IMR-90 (cell line): ENCODE results near the gene OR6S1. TPM values are rescaled to one million over a fixed set of nuclear protein-coding genes. Genes with fewer than 3 reads are reported as not detected.

Experiments
- ATAC-seq: fragments of 200-7000 bp; cut with Tn5 transposase; 2 replicates; pipeline ENCODE4 v1.9.1; 2020; ENCODE audit warnings: low read depth, mild to moderate bottlenecking, moderate library complexity
- BruUV-seq: library from RNA; stranded (reverse); fragments of 400-500 nt; replicated peaks from 2 replicates; lab custom pipeline; 2021; lab: Mats Ljungman, UMichigan
- CTCF ChIA-PET: fragments of 300-600 bp; formaldehyde crosslinking; extraction: SDS; loops from one replicate; lab custom pipeline; 2021; ENCODE audit warnings: antibody characterized with exemption; lab: Yijun Ruan, JAX
- POLR2A ChIA-PET: fragments of 300-600 bp; sonication (Branson Sonifier 250); formaldehyde crosslinking; loops from one replicate; lab custom pipeline; 2022; ENCODE audit warnings: antibody characterized with exemption; ENCODE audit not compliant: unreplicated experiment; lab: Charles Lee
- DNase-seq: peaks from one replicate; pipeline ENCODE4 v3.0.0; 2013
- H2AFZ ChIP-seq: replicated peaks from 2 replicates; pipeline ENCODE3; 2013; ENCODE audit warnings: low read length, mild to moderate bottlenecking; ENCODE audit not compliant: poor library complexity
- H2AK5ac ChIP-seq: 2 replicates; pipeline ENCODE4 v1.6.1; 2013; ENCODE audit warnings: low read depth, low read length, inconsistent platforms
- H2AK9ac ChIP-seq: replicated peaks from 2 replicates; pipeline ENCODE3; 2013; ENCODE audit warnings: mild to moderate bottlenecking, low read depth, low read length, moderate library complexity; ENCODE audit not compliant: poor library complexity
- H2BK120ac ChIP-seq: 2 replicates; pipeline ENCODE4 v1.6.1; 2013; ENCODE audit warnings: low read depth, low read length, inconsistent platforms
- H2BK15ac ChIP-seq: 3 replicates; pipeline ENCODE4 v1.6.1; 2013; ENCODE audit warnings: low read depth, low read length, inconsistent platforms
- H2BK20ac ChIP-seq: 2 replicates; pipeline ENCODE4 v1.6.1; 2013; ENCODE audit warnings: low read depth, mild to moderate bottlenecking, inconsistent platforms, low read length, moderate library complexity
- H2BK5ac ChIP-seq: 2 replicates; pipeline ENCODE4 v1.6.1; 2013; ENCODE audit warnings: mild to moderate bottlenecking, low read depth, low read length, inconsistent platforms; ENCODE audit not compliant: poor library complexity, severe bottlenecking
- H3K14ac ChIP-seq: replicated peaks from 2 replicates; pipeline ENCODE4 v1.6.1; 2013; ENCODE audit warnings: low read depth, low read length, inconsistent platforms
- H3K18ac ChIP-seq: 2 replicates; pipeline ENCODE4 v1.6.1; 2013; ENCODE audit warnings: low read depth, low read length, control low read depth
- H3K23ac ChIP-seq: 2 replicates; pipeline ENCODE4 v1.6.1; 2013; ENCODE audit warnings: low read depth, low read length, inconsistent platforms
- H3K27ac ChIP-seq: 2 replicates; pipeline ENCODE4 v1.5.1; 2013; ENCODE audit warnings: mild to moderate bottlenecking, control low read depth, low read length; ENCODE audit not compliant: insufficient read depth
- H3K27me3 ChIP-seq: 2 replicates; pipeline ENCODE4 v1.6.1; 2013; ENCODE audit warnings: low read length; ENCODE audit not compliant: control insufficient read depth, insufficient read depth
- H3K36me3 ChIP-seq: 2 replicates; pipeline ENCODE4 v1.6.1; 2013; ENCODE audit warnings: low read length, mixed read lengths; ENCODE audit not compliant: control insufficient read depth, insufficient read depth
- H3K4ac ChIP-seq: 2 replicates; pipeline ENCODE4 v1.6.1; 2013; ENCODE audit warnings: low read depth, low read length, inconsistent platforms
- H3K4me1 ChIP-seq: 2 replicates; pipeline ENCODE4 v1.6.1; 2013; ENCODE audit warnings: low read length, mixed read lengths; ENCODE audit not compliant: control insufficient read depth, insufficient read depth
- H3K4me2 ChIP-seq: 2 replicates; pipeline ENCODE4 v1.6.1; 2013; ENCODE audit warnings: low read depth, mild to moderate bottlenecking, control low read depth, low read length, moderate library complexity
- H3K4me3 ChIP-seq: 2 replicates; pipeline ENCODE4 v1.5.1; 2013; ENCODE audit warnings: low read depth, mild to moderate bottlenecking, control low read depth, low read length, moderate library complexity; ENCODE audit not compliant: insufficient read depth
- H3K56ac ChIP-seq: 2 replicates; pipeline ENCODE4 v1.6.1; 2013; ENCODE audit warnings: low read length, inconsistent platforms; ENCODE audit not compliant: insufficient read depth; ENCODE audit errors: extremely low read depth
- H3K79me1 ChIP-seq, 2 experiments: 2 replicates each; pipeline ENCODE4 v1.6.1; 2013; ENCODE audit warnings: low read length in 2 of 2, inconsistent platforms in 1 of 2, low read depth in 1 of 2
- H3K9ac ChIP-seq: 2 replicates; pipeline ENCODE4 v1.6.1; 2013; ENCODE audit warnings: low read depth, low read length, control low read depth
- H3K9me1 ChIP-seq: 2 replicates; pipeline ENCODE4 v1.6.1; 2013; ENCODE audit warnings: low read length, inconsistent platforms; ENCODE audit not compliant: insufficient read depth
- H3K9me3 ChIP-seq: 2 replicates; pipeline ENCODE4 v1.6.1; 2013; ENCODE audit warnings: low read length; ENCODE audit not compliant: control insufficient read depth, insufficient read depth
- H4K20me1 ChIP-seq: 2 replicates; pipeline ENCODE4 v1.6.1; 2013; ENCODE audit warnings: low read length, inconsistent platforms; ENCODE audit not compliant: insufficient read depth
- H4K5ac ChIP-seq: 2 replicates; pipeline ENCODE4 v1.6.1; 2013; ENCODE audit warnings: mild to moderate bottlenecking, low read depth, low read length, control low read depth
- H4K8ac ChIP-seq, 2 experiments: 2 replicates each; pipeline ENCODE4 v1.6.1; 2013; ENCODE audit warnings: low read depth in 2 of 2, low read length in 2 of 2, control low read depth in 1 of 2, inconsistent platforms in 1 of 2
- H4K91ac ChIP-seq: 2 replicates; pipeline ENCODE4 v1.6.1; 2013; ENCODE audit warnings: low read depth, low read length, inconsistent platforms; ENCODE audit not compliant: insufficient read depth
- SMC3 ChIP-seq: fragments of 150-350 bp; IDR thresholded peaks from 2 replicates; pipeline ENCODE4 v1.6.1; 2016; ENCODE audit warnings: low read depth, mild to moderate bottlenecking, antibody characterized with exemption, low read length, moderate library complexity
- WGBS, 2 experiments: methylation state at CpG; one replicate each; pipeline versions ENCODE4 v1.1.5 to v1.1.7; 2013; ENCODE audit warnings: missing lambda C conversion rate in 2 of 2; ENCODE audit not compliant: insufficient read length in 1 of 2; ENCODE audit errors: extremely low coverage in 2 of 2; 5-methylcytosine and 5-hydroxymethylcytosine counted together
- dilution Hi-C: fragments of 300-500 bp; cut with HindIII; formaldehyde crosslinking; loops from one replicate; pipeline ENCODE4 v1.14.3; 2018; ENCODE audit warnings: low sequenced_read_pairs; ENCODE audit not compliant: unreplicated experiment
- in situ Hi-C: fragments of 300-500 bp; cut with MboI; formaldehyde crosslinking; loops from 3 replicates; pipeline ENCODE4 v1.14.3; 2019; ENCODE audit warnings: low sequenced_read_pairs, inconsistent platforms, mixed read lengths
- intact Hi-C: fragments of 100-400 bp; cut with micrococcal nuclease; formaldehyde crosslinking; loops from 2 replicates; pipeline ENCODE4 v1.10.0; 2022
- polyA plus RNA-seq, 3 experiments: library from polyadenylated mRNA; depleted of rRNA; stranded (reverse); fragments of >200 nt; gene quantifications; 2 replicates each; pipeline ENCODE4 v1.2.3, GENCODE V29; 2012; ENCODE audit warnings: low replicate concordance in 1 of 3
- total RNA-seq: library from RNA; depleted of rRNA; stranded (reverse); fragments of >200 nt; gene quantifications from 2 replicates; pipeline ENCODE4 v1.2.3, GENCODE V29; 2012
- TF ChIP-seq, protein P1 (sequence below): fragments of 150-350 bp; IDR thresholded peaks from 2 replicates; pipeline ENCODE4 v1.6.1; 2017; ENCODE audit warnings: mild to moderate bottlenecking, antibody characterized with exemption, low read length, low read depth

Gene OR6S1
- total and polyA plus RNA-seq, 2 of the 4 experiments (the other 2 are of a cell fraction): not detected

DNA sequence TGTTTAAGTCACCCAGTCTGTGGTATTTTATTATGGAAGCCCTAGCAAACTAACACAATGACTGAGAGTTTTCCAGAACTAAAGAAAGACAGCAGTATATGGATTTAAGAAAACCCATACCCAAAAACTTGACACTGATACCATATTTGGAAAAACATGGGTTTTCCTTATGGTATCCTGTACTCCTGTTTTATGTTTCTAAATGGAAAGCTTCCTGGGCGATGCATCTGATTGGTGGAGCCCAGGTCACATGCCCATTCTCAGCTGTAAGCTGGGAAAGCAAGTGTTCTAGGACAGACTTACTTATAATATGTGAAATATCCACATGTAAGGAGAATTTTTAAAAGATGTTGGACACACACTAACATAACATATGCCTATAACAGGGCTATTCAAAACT lies 38.4 kb upstream of the OR6S1 start:
- Histone ChIP-seq H3K4me1 (no peaks in the 10 kb centered on the region), H2AK9ac (no peak overlapping the region), H4K20me1 (peaks cover 6% of the 10 kb centered on the region), H2BK120ac (no peak overlapping the region), H3K9ac (no peak overlapping the region), H3K79me1 (no peaks in the 10 kb centered on the region), H3K18ac (no peak overlapping the region), H3K9me3 (no peaks in the 10 kb centered on the region), H3K27me3 (no peaks in the 10 kb centered on the region; the same call in 1 of the 2 replicates), H2BK5ac (no peak overlapping the region), H4K5ac (no peak overlapping the region), H3K4me2 (no peak overlapping the region), H4K8ac (no peak overlapping the region), H3K23ac (no peak overlapping the region), H3K14ac (no peak overlapping the region), H2BK20ac (no peak overlapping the region), H3K4me3 (no peak overlapping the region), H2BK15ac (no peak overlapping the region), H3K36me3 (no peaks in the 10 kb centered on the region), H2AFZ (no peak overlapping the region), H4K91ac (no peak overlapping the region), H3K4ac (no peak overlapping the region), H2AK5ac (no peak overlapping the region), H3K56ac (no peak overlapping the region), H3K9me1 (peaks cover 4% of the 10 kb centered on the region; the same call in 1 of the 2 replicates), H3K27ac (no peak overlapping the region)
- CTCF ChIA-PET: interaction anchor here (1.0 kb wide), 1 partner anchor 11 kb away, joined by 4 read pairs; no protein-coding TSS in a partner anchor
- ATAC-seq (no peak), DNase-seq (peak; percentile 37)
- TF ChIP-seq, protein P1, sequence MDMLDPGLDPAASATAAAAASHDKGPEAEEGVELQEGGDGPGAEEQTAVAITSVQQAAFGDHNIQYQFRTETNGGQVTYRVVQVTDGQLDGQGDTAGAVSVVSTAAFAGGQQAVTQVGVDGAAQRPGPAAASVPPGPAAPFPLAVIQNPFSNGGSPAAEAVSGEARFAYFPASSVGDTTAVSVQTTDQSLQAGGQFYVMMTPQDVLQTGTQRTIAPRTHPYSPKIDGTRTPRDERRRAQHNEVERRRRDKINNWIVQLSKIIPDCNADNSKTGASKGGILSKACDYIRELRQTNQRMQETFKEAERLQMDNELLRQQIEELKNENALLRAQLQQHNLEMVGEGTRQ: peak; percentile 85
- no peak for TF ChIP-seq SMC3
- dilution Hi-C loops (no loop called here), in situ Hi-C loops (loop anchor here (5.0 to 10.0 kb wide), 3 partner anchors 48 to 355 kb away; partner anchors contain the start of gene TEP1), intact Hi-C loops (loop anchor here (5.0 kb wide), 1 partner anchor 422 kb away; the partner anchor contains the start of gene TMEM253)
- WGBS, 2 experiments: no CpG with 5 or more reads among the region's 1 CpG
- POLR2A ChIA-PET: no interaction called here
- no TSS peak for BruUV-seq
